GM21723 (cell line): Measurements from ENCODE around the gene EGFLAM.
"Not testable (repeated sequence)": the region's sequence is repeated elsewhere in the genome, so short reads cannot be mapped to it uniquely, and the experiment has no call there.

ENCODE experiments used
- ATAC-seq: cut with Tn5 transposase; IDR thresholded peaks from one replicate; pipeline ENCODE4 v1.9.1; 2021; ENCODE audit warnings: mild to moderate bottlenecking, moderate library complexity; ENCODE audit not compliant: unreplicated experiment

EGFLAM gene

DNA sequence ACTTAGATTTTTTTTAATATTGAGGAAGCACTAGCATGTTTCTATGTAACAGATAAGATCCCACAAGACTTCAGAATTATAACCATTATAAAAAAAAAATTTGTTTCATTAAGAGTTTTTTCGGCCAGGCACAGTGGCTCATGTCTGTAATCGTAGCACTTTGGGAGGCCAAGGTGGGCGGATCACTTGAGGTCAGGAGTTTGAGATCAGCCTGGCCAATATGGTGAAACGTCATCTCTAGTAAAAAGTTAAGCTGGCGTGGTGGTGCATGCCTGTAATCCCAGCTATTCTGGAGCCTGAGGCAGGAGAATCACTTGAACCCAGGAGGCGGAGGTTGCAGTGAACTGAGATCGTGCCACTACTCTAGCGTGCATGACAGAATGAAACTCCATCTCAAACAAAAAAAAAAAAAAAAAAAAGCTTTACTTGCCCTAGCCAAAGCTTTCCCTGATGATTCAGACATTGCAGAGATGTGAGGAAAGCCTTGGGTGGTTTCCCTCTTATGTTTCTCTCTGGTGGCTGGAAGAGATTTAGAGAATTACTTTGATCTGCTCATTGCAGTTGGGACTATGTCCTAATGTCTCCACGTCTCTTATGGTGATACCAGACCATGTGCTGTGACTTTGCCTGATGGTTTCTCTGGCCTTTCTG is 65.4 kb downstream of the EGFLAM start:
- ATAC-seq, result no peak

GRCh38 chr5:38329132-38329715 is 70.9 kb downstream of the EGFLAM start:
- no peak for ATAC-seq

GRCh38 chr5:38330207-38330606 is 71.8 kb downstream of the EGFLAM start:
- ATAC-seq, result no peak

- ATAC-seq, result no peak
These were observed 73.5 kb downstream of the EGFLAM start for GRCh38 chr5:38331831-38332230.

- ATAC-seq, result not testable (repeated sequence)
These were observed 74.8 kb downstream of the EGFLAM start for GRCh38 chr5:38333181-38333580.

DNA sequence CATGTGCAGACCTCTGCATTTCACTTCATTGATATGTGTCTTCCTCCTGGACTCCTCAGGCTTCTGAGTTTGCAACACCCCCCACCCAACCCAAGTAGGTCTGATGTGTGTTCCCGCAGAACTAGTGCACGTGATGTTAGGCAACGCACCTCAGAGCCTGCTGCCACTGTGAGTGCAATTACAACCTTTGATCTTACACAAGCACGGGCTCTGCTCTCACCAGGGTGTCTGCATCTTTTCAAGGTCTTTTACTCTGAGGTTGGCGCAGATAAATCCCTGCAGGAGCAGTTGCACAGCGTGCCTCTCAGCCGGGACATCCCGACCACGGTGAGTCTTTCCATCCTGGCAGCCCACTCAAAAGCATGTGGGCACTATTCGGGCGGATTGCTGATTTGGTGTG is 80.1 kb downstream of the EGFLAM start:
- no peak for ATAC-seq

DNA sequence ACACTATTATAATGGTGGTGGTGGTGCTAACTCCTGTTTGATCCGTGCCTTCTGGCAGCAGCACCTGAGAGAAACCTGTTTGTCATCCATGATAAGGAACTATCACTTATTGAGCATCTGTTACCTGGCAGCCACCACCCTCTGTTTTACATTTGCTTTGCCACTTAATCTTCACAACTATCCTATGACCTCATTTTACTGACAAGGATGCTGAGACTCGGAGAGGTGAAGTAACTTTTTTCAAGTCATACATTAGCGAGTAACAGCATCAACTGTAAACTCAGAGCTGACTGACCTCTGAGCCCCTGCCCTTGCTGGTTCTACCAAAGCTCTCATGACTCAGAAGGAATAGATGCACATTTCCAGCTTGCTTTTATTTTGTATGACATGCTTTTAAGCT is 81.1 kb downstream of the EGFLAM start:
- no peak for ATAC-seq

DNA sequence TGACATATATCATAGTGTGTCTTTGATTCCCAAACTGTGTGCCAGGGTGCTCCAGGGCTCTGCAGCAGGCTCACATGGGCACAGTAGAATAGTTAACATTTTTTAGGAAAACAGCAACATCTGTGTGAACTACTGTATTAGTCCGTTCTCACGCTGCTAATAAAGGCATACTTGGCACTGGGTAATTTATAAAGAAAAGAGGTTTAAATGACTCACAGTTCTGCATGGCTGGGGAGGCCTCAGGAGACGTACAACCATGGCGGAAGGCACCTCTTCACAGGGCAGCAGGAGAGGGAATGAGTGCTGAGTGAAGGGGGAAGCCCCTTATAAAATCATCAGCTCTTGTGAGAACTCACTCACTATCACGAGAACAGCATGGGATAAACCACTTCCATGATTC is 82.7 kb downstream of the EGFLAM start:
- no peak for ATAC-seq

GRCh38 chr5:38341641-38342040 is 83.3 kb downstream of the EGFLAM start:
- no peak for ATAC-seq

GRCh38 chr5:38342261-38342660 is 83.9 kb downstream of the EGFLAM start:
- no peak for ATAC-seq

DNA sequence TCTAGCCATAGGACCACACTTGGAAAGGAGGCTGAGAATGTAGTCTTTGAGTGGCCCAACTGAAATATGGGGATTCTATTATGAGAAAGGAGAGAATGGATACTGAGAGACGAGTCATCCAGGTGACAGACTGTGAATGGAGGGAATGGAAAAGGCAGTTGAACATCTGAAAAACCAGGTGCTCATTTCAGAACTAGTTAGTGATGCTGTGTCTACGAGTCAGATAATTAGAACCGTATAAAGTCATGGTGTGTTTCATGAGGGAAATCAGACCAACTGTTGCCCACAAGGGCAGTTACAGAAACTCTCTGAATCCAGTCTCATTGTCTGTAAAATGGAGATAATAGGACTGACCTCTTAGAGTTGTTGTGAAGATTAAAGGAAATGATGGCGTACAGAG is 86.5 kb downstream of the EGFLAM start:
- ATAC-seq, result no peak

- no peak for ATAC-seq
These were observed 88.2 kb downstream of the EGFLAM start for GRCh38 chr5:38346593-38346992.

GRCh38 chr5:38347040-38347763 is 88.8 kb downstream of the EGFLAM start:
- no peak for ATAC-seq

DNA sequence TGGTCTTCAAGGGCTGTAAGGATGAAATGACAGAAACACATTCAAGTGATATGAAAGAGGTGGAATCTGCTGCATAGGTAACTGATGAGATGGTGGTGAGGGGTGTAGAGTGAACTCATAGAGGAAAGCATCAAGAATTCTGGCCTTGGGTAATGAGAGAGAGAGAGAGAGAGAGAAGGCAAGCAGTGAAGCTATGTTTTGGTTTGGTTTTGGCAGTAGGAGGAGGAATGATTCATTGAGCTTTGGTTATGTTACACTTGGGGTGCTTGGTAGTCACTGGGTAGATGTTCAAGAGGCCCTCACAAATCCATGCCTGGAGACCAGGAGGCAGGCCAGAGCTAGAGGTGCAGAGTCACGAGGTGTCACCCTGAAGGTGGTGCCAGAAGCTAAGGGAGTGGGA is 89.5 kb downstream of the EGFLAM start:
- ATAC-seq, result no peak

DNA sequence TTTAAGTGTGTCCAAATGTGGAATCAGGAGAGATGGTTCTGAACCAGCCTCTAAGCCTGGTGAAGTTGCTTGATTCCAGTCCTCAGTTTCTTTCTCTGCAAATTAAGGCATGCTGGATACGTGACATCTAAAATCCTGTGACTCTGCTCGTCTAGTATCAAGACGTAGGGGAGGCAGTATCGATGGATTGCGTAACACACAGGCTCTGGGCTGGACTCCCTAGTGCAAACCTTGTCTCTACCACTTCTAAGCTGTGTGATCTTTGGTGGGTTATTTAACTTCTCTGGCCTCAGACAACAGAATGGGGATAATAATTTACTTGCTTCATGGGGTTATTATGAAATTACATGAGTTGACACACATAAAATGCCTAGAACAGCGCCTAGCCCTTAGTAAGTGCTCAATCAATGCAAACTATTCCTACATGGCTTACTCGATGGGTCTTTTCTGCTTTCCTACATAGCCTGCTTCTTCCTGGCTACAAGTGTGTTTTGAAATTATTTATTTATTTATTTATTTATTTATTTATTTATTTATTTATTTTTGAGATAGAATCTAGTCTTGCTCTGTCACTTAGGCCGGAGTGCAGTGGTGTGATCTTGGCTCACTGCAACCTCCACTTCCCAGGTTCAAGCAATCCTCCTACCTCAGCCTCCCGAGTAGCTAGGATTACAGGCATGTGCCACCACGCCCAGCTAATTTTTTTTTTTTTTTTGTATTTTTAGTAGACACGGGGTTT is 102.1 kb downstream of the EGFLAM start:
- no peak for ATAC-seq

DNA sequence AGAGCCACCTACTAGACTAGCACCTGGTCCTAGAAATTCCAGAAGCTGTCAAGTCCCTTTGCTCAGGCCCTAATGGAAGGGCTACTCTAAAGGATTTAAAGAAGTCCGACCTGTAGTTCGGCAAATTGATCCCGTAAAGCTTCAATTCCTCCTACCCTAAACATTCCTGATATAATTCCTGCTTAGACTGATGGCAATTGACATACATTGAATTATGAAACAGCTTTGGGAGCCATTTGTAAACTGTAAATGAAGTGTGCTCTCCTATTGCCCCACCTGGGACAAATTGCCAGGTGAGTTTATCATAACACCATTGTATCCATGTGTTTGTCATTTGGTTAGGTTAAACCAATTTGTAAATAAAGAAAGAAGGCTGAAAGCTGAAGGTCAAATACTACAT is 104.4 kb downstream of the EGFLAM start:
- ATAC-seq, result no peak

- no peak for ATAC-seq
These were observed 106.5 kb downstream of the EGFLAM start for GRCh38 chr5:38364825-38365224.

GRCh38 chr5:38367410-38367809 is 109.1 kb downstream of the EGFLAM start:
- ATAC-seq, result no peak

DNA sequence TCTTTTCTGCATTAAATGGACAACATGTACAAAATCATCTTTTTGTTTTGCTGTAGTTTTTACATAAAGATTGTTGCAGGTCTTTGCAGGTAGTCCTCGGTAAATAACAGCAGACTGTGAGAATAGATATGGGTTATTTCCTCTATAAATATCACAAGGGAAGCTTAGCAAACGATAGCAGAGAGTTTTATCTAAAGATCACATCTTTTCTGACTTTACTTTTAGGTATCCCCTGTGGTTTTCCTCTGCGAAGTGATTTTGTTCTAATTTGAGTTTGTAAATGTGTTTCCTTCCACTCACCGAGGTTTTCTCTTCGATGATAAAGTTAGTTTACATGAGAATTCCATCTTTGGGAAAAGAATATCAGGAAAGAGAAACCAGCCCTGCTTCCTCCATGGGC is 109.6 kb downstream of the EGFLAM start:
- ATAC-seq, result no peak

GRCh38 chr5:38369692-38370091 is 111.3 kb downstream of the EGFLAM start:
- no peak for ATAC-seq

DNA sequence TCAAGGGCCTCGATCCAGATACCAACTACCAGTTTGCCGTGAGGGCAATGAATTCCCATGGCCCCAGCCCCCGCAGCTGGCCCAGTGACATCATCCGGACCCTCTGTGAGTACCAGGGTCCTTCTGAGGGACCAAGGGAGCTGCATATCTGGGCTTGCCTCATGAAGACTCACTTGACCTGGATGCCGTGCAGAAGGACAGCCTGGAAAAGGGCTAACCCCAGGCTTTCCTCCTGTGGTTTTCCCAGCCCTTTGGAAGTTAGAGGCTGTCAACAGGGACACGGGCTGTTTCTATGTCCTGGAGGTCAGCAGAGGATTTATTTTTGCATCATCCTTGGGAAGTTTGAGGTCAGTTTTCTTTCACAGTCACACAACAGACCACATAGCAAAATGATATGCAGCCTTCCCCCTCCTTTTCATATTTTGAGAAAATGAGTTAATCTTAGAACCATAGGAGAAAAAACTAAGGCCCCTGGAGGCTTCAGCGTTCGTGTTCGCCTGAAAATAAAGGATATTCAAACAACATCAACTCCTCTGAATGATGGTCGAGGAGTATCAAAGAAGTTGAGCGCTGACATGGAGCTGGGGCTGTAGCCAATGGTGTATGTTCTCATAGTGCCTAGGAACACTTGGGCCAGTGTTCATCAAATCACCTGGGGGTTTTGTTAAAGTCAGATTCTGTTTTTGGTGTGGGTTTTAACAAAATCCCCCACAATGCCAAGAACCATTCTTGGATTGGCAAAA is 112.2 kb downstream of the EGFLAM start:
- no peak for ATAC-seq
